ENCODE data around the gene ADGRB3.

Gene ADGRB3

GRCh38 chr6:68691120-68691519, 56.0 kb downstream of the ADGRB3 start:
- no peak for DNase-seq (ENCODE audit: low read depth in 2 of 2)
- no peak for TF ChIP-seq CTCF (IDR thresholded peaks at IDR 0.05; ENCODE audit: low read depth, low read length)

GRCh38 chr6:68693271-68693670, 58.2 kb downstream of the ADGRB3 start:
- no peak for TF ChIP-seq CTCF (IDR thresholded peaks at IDR 0.05; ENCODE audit: low read depth, low read length)
- DNase-seq (ENCODE audit: low read depth in 2 of 2): no peak
- no peak overlapping the region for H3K4me3 ChIP-seq (replicated peaks in 1 of 2; ENCODE audit: low read depth in 2 of 2, low read length in 2 of 2)

More at GRCh38 chr6:68691120-68691519, 56.0 kb downstream of the ADGRB3 start:
- H3K4me3 ChIP-seq (replicated peaks in 1 of 2; ENCODE audit: low read depth in 2 of 2, low read length in 2 of 2): no peak overlapping the region

- no peak for TF ChIP-seq CTCF (IDR thresholded peaks at IDR 0.05; ENCODE audit: low read depth, low read length)
- no peak for DNase-seq (ENCODE audit: low read depth in 2 of 2)
- no peak overlapping the region for H3K4me3 ChIP-seq (replicated peaks in 1 of 2; ENCODE audit: low read depth in 2 of 2, low read length in 2 of 2)
These were observed 60.3 kb downstream of the ADGRB3 start for GRCh38 chr6:68695403-68695802.

GRCh38 chr6:68695838-68696237, 60.8 kb downstream of the ADGRB3 start:
- no peak for TF ChIP-seq CTCF (IDR thresholded peaks at IDR 0.05; ENCODE audit: low read depth, low read length)
- no peak for DNase-seq (ENCODE audit: low read depth in 2 of 2)
- no peak overlapping the region for H3K4me3 ChIP-seq (replicated peaks in 1 of 2; ENCODE audit: low read depth in 2 of 2, low read length in 2 of 2)

GRCh38 chr6:68697394-68697793, 62.3 kb downstream of the ADGRB3 start:
- DNase-seq (ENCODE audit: low read depth in 2 of 2): no peak
- no peak for TF ChIP-seq CTCF (IDR thresholded peaks at IDR 0.05; ENCODE audit: low read depth, low read length)
- H3K4me3 ChIP-seq (replicated peaks in 1 of 2; ENCODE audit: low read depth in 2 of 2, low read length in 2 of 2): no peak overlapping the region

GRCh38 chr6:68701159-68701558, 66.1 kb downstream of the ADGRB3 start:
- H3K4me3 ChIP-seq (replicated peaks in 1 of 2; ENCODE audit: low read depth in 2 of 2, low read length in 2 of 2): no peak overlapping the region
- DNase-seq (ENCODE audit: low read depth in 2 of 2): no peak
- no peak for TF ChIP-seq CTCF (IDR thresholded peaks at IDR 0.05; ENCODE audit: low read depth, low read length)

GRCh38 chr6:68704485-68704884, 69.4 kb downstream of the ADGRB3 start:
- DNase-seq (ENCODE audit: low read depth in 2 of 2): no peak
- no peak for TF ChIP-seq CTCF (IDR thresholded peaks at IDR 0.05; ENCODE audit: low read depth, low read length)
- H3K4me3 ChIP-seq (replicated peaks in 1 of 2; ENCODE audit: low read depth in 2 of 2, low read length in 2 of 2): no peak overlapping the region
